B cell (primary cell): Measurements from ENCODE around the gene SEMA6A. TPM values are rescaled to one million over a fixed set of nuclear protein-coding genes. Genes with fewer than 3 reads are reported as not detected.

ENCODE experiments used
- ATAC-seq: fragments of 200-7000 bp; cut with Tn5 transposase; one replicate; pipeline ENCODE4 v1.10.0; 2021; ENCODE audit warnings: low read depth, mild to moderate bottlenecking, moderate number of reproducible peaks, moderate library complexity
- CTCF ChIA-PET: fragments of 350-600 bp; sonication (Branson Sonifier 250); formaldehyde crosslinking; loops from one replicate; lab custom pipeline; 2021; ENCODE audit warnings: antibody characterized with exemption, inconsistent platforms; lab: Charles Lee
- POLR2A ChIA-PET: fragments of 350-600 bp; sonication (Branson Sonifier 250); formaldehyde crosslinking; loops from one replicate; lab custom pipeline; 2021; ENCODE audit warnings: antibody characterized with exemption; lab: Charles Lee
- DNase-seq: peaks from one replicate; pipeline ENCODE4 v3.0.0; 2013
- H2AFZ ChIP-seq: 2 replicates; pipeline ENCODE4 v1.6.1; 2012; ENCODE audit warnings: mild to moderate bottlenecking, low read depth, low read length; ENCODE audit not compliant: insufficient read depth, poor library complexity, severe bottlenecking
- H3K27ac ChIP-seq, 2 donors: 1 replicate in 1 of 2; 2 replicates in 1 of 2; pipeline ENCODE4 v1.5.1; 2012 to 2013; ENCODE audit warnings: low read length in 2 of 2, mild to moderate bottlenecking in 2 of 2, moderate library complexity in 1 of 2
- H3K27me3 ChIP-seq, 4 experiments: fragments of 200-600 bp in 1 of 4; sonication (generic) in 1 of 4; replicated peaks in 1 of 4; 1 replicate in 2 of 4; 2 replicates in 2 of 4; pipeline versions ENCODE4 v1.6.1 to v1.7.0; 2013 to 2016; ENCODE audit warnings: low read length in 3 of 4, mild to moderate bottlenecking in 2 of 4, mixed read lengths in 1 of 4, moderate library complexity in 1 of 4; ENCODE audit not compliant: insufficient read depth in 4 of 4, control insufficient read depth in 3 of 4; ENCODE audit errors: control extremely low read depth in 1 of 4
- H3K36me3 ChIP-seq, 2 experiments: replicated peaks in 1 of 2; 1 replicate in 1 of 2; 2 replicates in 1 of 2; pipeline versions ENCODE4 v1.6.1 to v1.7.1; 2013; ENCODE audit warnings: low read length in 1 of 2; ENCODE audit not compliant: insufficient read depth in 2 of 2, control insufficient read depth in 1 of 2; ENCODE audit errors: control extremely low read depth in 1 of 2, extremely low read depth in 1 of 2
- H3K4me1 ChIP-seq, 2 donors: fragments of 200-600 bp in 1 of 2; sonication (generic) in 1 of 2; 1 replicate in 1 of 2; 2 replicates in 1 of 2; pipeline versions ENCODE4 v1.5.1 to v1.6.1; 2013 to 2017; ENCODE audit warnings: low read length in 2 of 2; ENCODE audit not compliant: control insufficient read depth in 2 of 2, insufficient read depth in 2 of 2
- H3K4me2 ChIP-seq: replicated peaks from 2 replicates; pipeline ENCODE3; 2012; ENCODE audit warnings: mild to moderate bottlenecking, low read depth, low read length; ENCODE audit not compliant: poor library complexity, severe bottlenecking
- H3K4me3 ChIP-seq, 5 experiments: fragments of 200-600 bp in 1 of 5; sonication (generic) in 1 of 5; 1 replicate in 3 of 5; 2 replicates in 2 of 5; pipeline versions ENCODE4 v1.5.1 to v1.7.0; 2011 to 2016; ENCODE audit warnings: low read length in 4 of 5, mild to moderate bottlenecking in 4 of 5, low read depth in 2 of 5, control low read depth in 1 of 5, moderate library complexity in 1 of 5; ENCODE audit not compliant: insufficient read depth in 1 of 5; ENCODE audit errors: control extremely low read depth in 1 of 5, extremely low read depth in 1 of 5
- H3K79me2 ChIP-seq: fragments of 200-600 bp; sonication (generic); one replicate; pipeline ENCODE4 v1.6.0; 2016; ENCODE audit warnings: low read length; ENCODE audit not compliant: control insufficient read depth, insufficient read depth
- H3K9ac ChIP-seq: fragments of 200-600 bp; sonication (generic); 2 replicates; pipeline ENCODE4 v1.6.1; 2017; ENCODE audit warnings: mild to moderate bottlenecking, low read length, moderate library complexity
- H3K9me3 ChIP-seq, 3 donors: one replicate each; pipeline versions ENCODE4 v1.6.1 to v1.7.1; 2013; ENCODE audit warnings: low read length in 2 of 3; ENCODE audit not compliant: control insufficient read depth in 2 of 3, insufficient read depth in 1 of 3; ENCODE audit errors: control extremely low read depth in 1 of 3
- H4K20me1 ChIP-seq: 2 replicates; pipeline ENCODE4 v1.6.0; 2012; ENCODE audit warnings: mild to moderate bottlenecking, low read length; ENCODE audit not compliant: insufficient read depth, control insufficient read depth, poor library complexity, severe bottlenecking
- H3K27ac Mint-ChIP-seq: one replicate; pipeline ENCODE4 v1.8.0; 2021; ENCODE audit warnings: mixed read lengths
- H3K27me3 Mint-ChIP-seq: one replicate; pipeline ENCODE4 v1.8.0; 2021; ENCODE audit warnings: mixed read lengths
- H3K4me1 Mint-ChIP-seq: one replicate; pipeline ENCODE4 v1.8.0; 2021; ENCODE audit warnings: mixed read lengths
- H3K4me3 Mint-ChIP-seq: one replicate; pipeline ENCODE4 v1.8.0; 2021; ENCODE audit warnings: mixed read lengths
- H3K9me3 Mint-ChIP-seq: one replicate; pipeline ENCODE4 v1.8.0; 2022; ENCODE audit warnings: mixed read lengths; ENCODE audit not compliant: insufficient read depth
- EZH2 ChIP-seq: IDR thresholded peaks from 2 replicates; pipeline ENCODE4 v1.6.1; 2012; ENCODE audit warnings: borderline replicate concordance, low read depth, mild to moderate bottlenecking, moderate library complexity, low read length; ENCODE audit not compliant: insufficient read depth, poor library complexity, severe bottlenecking
- WGBS: methylation state at CpG from one replicate; pipeline ENCODE4 v1.1.5; 2013; ENCODE audit warnings: missing lambda C conversion rate; ENCODE audit not compliant: insufficient coverage; 5-methylcytosine and 5-hydroxymethylcytosine counted together
- intact Hi-C: fragments of 100-400 bp; cut with micrococcal nuclease; formaldehyde crosslinking; loops from one replicate; pipeline ENCODE4 v1.10.0; 2022
- polyA plus RNA-seq: library from polyadenylated mRNA; depleted of rRNA; stranded (reverse); fragments of >200 nt; gene quantifications from 2 replicates; pipeline ENCODE4 v1.2.3, GENCODE V29; 2012
- total RNA-seq, 2 donors: library from RNA; stranded (reverse); fragments of 120-200 nt in 1 of 2; gene quantifications; 1 replicate in 1 of 2; 2 replicates in 1 of 2; pipeline versions ENCODE4 v1.2.3 to v1.2.4, GENCODE V29; 2013 to 2022
- TF ChIP-seq, protein P1 (sequence below): fragments of 200-600 bp; IDR thresholded peaks from one replicate; pipeline ENCODE4 v1.8.0; 2022; ENCODE audit warnings: antibody characterized with exemption, mild to moderate bottlenecking

Gene SEMA6A
- total and polyA plus RNA-seq, 2 donors (not counting 1 experiment from before 2014, with no cell fraction given): 0.44 TPM; not detected in 1

DNA sequence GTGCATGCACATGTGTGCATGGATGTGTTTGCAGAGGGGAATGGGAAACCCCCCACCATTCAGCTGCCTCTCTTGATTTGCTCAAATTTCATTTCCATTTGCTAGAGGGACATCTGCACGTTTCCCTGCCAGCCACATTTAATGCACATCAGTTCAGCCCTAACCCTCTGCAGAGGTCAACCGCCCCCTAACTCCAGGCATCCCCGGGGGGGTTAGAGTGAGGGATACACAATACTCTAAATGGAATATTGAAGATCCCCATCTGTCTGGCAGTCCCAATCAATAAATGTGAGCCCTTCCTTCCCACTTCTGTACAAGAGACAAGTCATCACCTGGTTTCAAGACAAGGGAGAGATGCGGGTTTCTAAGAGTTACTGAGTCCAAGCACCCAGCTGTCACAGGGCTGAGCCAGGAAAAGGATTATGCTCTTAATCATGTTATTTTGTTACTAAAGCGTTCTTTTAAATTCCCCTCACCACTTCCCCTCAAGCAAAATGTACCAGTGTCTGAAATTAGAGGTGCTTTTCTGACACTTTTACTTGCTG, 134.1 kb downstream of the SEMA6A start:
- H3K79me2 ChIP-seq: no peaks in the 10 kb centered on the region
- no peaks in the 10 kb centered on the region for H3K27me3 ChIP-seq
- H2AFZ ChIP-seq: no peak overlapping the region
- H3K4me1 ChIP-seq: no peaks in the 10 kb centered on the region
- Mint-ChIP-seq H3K27ac (no peak overlapping the region), H3K27me3 (no peaks in the 10 kb centered on the region), H3K9me3 (no peaks in the 10 kb centered on the region), H3K4me3 (no peak overlapping the region), H3K4me1 (no peaks in the 10 kb centered on the region)
- ATAC-seq: no peak
- TF ChIP-seq, protein P1, sequence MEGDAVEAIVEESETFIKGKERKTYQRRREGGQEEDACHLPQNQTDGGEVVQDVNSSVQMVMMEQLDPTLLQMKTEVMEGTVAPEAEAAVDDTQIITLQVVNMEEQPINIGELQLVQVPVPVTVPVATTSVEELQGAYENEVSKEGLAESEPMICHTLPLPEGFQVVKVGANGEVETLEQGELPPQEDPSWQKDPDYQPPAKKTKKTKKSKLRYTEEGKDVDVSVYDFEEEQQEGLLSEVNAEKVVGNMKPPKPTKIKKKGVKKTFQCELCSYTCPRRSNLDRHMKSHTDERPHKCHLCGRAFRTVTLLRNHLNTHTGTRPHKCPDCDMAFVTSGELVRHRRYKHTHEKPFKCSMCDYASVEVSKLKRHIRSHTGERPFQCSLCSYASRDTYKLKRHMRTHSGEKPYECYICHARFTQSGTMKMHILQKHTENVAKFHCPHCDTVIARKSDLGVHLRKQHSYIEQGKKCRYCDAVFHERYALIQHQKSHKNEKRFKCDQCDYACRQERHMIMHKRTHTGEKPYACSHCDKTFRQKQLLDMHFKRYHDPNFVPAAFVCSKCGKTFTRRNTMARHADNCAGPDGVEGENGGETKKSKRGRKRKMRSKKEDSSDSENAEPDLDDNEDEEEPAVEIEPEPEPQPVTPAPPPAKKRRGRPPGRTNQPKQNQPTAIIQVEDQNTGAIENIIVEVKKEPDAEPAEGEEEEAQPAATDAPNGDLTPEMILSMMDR: no peak
- no peak for TF ChIP-seq EZH2
- WGBS: no CpG with 5 or more reads among the region's 5 CpGs
- DNase-seq: no peak
- no peaks in the 10 kb centered on the region for H3K9me3 ChIP-seq
- no peak overlapping the region for H3K4me2 ChIP-seq
- H3K4me3 ChIP-seq: no peak overlapping the region
- no peaks in the 10 kb centered on the region for H4K20me1 ChIP-seq
- ChIA-PET CTCF (no interaction called here), POLR2A (no interaction called here)
- peaks cover 0 to 2% of the 10 kb centered on the region in 2 experiments for H3K36me3 ChIP-seq
- H3K9ac ChIP-seq: no peak overlapping the region
- intact Hi-C loops: no loop called here
- H3K27ac ChIP-seq: no peak overlapping the region

DNA sequence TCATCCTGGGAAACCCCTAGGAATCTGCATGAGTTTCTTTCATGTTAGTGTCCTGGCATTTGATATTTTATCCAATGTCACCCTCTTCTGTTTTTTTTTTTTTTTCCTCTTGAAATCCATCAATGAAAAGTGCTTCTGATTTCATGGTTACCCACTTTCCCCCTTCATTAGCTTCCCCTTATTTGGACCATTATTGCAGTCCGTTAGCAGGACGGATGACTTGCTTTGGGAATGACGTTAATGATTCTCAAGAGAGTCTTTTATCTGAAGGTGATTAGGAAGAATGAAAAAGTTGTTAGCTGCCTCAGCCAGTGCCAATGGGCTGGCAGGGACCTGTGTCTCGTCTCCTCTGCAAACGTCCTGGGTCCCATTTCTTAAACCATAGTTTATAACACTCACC, 134.7 kb downstream of the SEMA6A start:
- H3K4me1 Mint-ChIP-seq: no peaks in the 10 kb centered on the region
- ChIA-PET POLR2A (no interaction called here), CTCF (no interaction called here)
- no peak for DNase-seq
- H3K27ac Mint-ChIP-seq: no peak overlapping the region
- H3K79me2 ChIP-seq: no peaks in the 10 kb centered on the region
- H3K4me1 ChIP-seq: no peaks in the 10 kb centered on the region
- 100% methylated on average over 1 of the region's 5 CpGs for WGBS
- intact Hi-C loops: no loop called here
- H2AFZ ChIP-seq: no peak overlapping the region
- H3K27me3 ChIP-seq: no peaks in the 10 kb centered on the region
- ATAC-seq: no peak
- H3K4me3 Mint-ChIP-seq: no peak overlapping the region
- H3K27me3 Mint-ChIP-seq: no peaks in the 10 kb centered on the region
- H3K36me3 ChIP-seq: peaks cover 0 to 2% of the 10 kb centered on the region in 2 experiments
- H3K27ac ChIP-seq: no peak overlapping the region
- TF ChIP-seq, protein P1: no peak
- TF ChIP-seq EZH2: no peak
- H4K20me1 ChIP-seq: no peaks in the 10 kb centered on the region
- H3K4me3 ChIP-seq: no peak overlapping the region
- no peaks in the 10 kb centered on the region for H3K9me3 ChIP-seq
- H3K9me3 Mint-ChIP-seq: no peaks in the 10 kb centered on the region
- no peak overlapping the region for H3K9ac ChIP-seq
- no peak overlapping the region for H3K4me2 ChIP-seq
